Germinal center (tissue), 1 donor: ENCODE measurements around the gene GOLGA3.

Experiments used
- DNase-seq: peaks from one replicate; pipeline ENCODE4 v3.0.0; 2012; ENCODE audit warnings: mixed read lengths, low spot score

GOLGA3 gene

DNA sequence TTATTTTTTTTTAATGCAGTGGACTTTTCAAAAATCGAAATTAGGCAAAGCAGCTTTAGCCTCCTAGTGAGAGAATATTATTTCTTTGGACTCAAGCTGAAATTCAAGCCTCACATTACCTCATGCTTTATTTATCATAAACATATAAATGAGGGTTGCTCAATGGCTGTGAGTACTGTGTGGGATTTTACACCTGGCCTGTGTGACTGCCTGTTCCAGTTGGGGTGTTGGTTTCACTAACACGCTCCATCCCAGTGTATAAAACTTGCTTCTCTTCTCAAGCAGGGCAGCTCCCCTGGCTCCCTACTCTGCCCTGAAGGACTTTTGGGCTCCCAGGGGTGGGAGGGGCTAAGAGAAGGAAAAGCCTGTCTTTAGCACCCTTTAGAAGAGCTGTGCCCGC is 82.1 kb downstream of the GOLGA3 start:
- DNase-seq, result no peak

DNA sequence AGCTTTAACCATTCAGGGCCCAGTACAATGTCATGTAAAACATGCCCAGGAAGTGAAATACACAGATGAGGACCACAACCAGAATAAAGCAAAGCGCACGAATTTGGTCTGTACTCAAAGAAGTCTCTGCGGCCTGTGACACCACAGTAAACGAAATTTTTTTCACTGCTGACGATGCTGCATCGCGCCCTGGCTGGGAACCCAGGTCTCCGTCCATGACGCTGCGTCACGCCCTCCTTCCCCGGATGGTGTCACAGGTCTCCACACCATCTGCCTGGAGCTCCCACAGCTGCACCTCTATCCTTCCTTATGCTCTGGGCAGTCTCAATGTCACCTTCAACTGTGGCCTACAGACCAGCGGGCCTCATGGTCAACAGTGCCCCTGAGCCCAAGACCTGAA is 84.8 kb downstream of the GOLGA3 start:
- DNase-seq, result no peak

DNA sequence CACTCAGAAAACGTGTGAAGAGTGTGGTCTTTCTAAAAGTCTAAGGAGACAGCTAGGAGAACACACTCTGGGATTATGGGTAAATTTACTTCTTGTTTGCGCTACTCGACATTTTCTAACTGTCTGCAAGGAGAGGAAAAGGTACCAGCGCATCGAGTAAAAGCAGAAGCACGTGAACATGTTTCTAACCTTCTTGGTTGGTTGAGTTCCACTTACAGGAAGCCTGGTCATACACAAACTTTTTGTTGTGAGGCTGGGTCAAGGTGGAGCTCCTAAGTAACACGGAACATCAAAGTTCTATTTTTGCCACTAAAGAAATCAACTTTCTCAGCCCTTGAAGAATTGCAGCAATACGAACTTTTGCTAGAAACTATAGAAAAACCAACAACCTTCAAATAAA is 87.0 kb downstream of the GOLGA3 start:
- DNase-seq, result no peak

DNA sequence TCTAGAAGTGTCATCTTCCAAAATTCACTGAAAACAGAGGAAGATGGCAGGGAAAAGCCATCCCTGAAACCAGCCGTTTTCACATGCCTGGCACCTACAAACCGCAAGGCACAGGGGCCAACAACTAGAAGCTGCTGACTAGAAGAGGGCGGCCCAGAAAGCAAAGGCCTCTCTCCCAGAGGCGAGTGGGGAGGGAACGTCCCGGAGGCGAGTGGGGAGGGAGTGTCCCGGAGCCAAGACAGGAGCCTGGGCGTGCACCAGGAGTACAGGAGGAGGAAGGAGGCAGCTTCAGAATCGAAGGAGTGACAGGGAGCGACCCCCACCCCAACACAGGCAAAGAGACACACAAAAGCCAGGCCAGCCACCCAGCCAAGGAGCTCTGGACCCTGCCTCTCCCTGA is 88.0 kb downstream of the GOLGA3 start:
- no peak for DNase-seq

DNA sequence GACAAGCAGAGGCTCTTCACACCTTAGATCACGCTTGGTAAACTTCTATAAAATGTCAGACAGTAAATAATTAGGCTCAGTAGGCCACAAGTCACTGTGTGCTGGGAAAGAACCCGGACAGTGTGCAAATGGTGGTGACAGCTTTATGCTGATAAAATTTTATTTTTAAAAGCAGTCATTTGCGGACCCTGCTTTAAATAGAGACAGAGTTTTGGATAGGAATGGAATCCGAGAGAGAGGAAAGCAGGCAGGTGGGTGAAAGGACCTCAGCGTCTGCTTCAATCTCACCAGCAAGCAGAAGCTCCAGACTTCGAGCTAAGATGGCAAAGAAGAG is 88.4 kb downstream of the GOLGA3 start:
- DNase-seq, result no peak

DNA sequence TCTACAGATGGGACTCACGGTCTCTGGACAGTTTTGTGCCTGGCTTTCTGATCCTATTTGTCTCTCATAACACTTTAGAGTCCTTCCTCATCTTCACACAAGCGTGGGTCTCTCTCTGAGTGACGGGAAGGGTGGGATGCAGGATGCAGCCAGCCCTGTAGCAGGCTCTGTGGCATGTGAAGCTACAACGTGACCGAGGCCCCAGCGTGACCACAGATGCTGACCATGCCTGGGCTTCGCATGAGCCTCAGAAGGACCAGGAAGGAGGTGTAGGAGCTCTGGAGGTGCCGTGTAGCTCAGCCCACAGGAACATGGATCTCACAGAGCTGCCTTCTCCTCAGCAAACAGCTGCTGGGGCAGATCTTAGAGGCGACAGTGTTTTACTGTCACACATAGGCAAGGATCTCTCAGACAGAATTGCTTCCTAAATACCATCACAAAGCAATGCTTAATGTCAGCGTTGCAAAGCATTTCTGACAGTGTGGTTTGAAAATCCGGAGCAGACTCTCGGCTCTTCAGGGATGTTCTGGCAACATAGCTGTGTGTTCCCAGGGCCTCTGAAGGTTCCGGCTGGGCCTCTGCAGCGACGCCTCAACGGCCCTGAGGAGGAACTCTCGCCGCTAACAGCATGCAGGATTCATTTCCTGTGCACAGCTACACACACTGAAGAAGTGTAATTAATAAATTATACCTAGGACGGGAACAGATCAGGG is 88.9 kb downstream of the GOLGA3 start:
- no peak for DNase-seq

DNA sequence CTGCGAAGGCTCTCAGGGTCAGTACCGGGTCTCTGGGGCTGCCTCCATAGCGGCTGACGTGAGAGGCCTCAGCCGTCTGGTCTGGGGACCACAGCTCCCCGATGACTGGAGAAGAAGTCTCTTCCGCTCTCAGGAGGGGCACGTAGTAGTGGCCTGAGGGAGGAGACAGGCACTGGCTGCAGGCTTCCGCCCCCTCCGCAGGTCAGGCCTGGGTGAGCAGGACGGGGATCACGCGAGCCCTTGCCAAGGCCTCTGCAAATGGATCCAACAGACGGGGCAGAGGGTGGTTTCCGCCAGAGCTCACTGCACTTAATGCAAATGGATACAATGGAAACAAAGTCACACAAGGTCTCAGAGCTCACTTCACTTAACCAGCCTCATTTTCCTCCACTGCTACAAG is 91.8 kb downstream of the GOLGA3 start:
- DNase-seq, result no peak

DNA sequence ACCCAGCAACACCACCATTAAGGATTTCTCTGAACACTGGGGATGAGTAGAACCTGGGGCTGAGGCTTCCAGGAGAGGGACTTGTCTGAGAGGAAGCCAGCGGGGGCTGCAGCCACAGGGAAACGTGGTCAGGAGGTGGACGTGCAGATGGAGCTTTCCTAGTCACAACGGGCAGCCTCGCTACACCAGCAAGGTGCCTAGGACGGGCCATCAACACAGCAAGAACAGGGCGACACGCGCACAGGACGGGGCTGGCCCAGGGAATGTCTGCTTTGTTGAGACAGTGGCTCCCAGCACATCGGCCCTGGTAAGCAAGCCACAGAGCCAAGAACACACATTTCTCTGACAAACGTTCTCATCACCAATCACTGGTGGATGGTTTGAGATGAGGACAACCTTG is 92.3 kb downstream of the GOLGA3 start:
- no peak for DNase-seq

DNA sequence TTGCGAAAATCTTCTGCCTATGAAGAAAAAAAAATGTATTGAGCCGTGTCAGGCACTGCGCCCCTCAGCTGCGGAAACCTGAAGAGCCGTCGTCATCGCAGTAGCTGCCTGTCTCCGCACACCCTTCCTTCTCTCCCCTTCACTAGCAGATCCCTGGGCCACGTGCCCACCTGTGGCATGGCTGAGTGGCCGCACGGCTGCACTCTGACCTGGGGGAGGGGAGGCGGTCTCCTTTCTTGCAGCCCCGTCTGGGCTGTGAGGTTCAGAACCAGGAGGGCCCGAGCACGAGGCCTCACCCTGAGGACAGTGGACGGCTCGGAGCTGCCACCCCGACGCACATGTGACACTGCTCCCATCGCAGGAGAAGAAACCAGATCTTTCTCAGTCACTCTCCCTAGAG is 93.2 kb downstream of the GOLGA3 start:
- no peak for DNase-seq

DNA sequence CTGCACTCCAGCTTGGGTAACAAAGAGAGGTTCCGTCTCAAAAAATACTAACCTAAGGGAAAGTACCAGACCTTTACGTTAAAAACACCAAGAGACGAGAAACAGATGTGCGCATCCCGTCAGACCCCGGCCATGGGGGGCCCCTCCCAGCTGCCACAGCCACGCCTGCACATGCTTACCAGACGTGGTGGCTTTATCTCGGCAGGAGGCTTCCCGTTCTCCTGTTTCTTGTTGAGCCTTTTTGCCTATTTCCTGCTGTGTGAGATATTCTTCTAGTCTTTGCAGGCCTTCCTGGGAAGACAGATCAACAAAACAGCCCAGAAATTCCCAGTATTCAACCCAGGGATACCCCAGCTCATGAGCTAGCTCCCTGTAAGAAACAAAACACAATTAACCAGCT is 94.5 kb downstream of the GOLGA3 start:
- DNase-seq, result no peak

DNA sequence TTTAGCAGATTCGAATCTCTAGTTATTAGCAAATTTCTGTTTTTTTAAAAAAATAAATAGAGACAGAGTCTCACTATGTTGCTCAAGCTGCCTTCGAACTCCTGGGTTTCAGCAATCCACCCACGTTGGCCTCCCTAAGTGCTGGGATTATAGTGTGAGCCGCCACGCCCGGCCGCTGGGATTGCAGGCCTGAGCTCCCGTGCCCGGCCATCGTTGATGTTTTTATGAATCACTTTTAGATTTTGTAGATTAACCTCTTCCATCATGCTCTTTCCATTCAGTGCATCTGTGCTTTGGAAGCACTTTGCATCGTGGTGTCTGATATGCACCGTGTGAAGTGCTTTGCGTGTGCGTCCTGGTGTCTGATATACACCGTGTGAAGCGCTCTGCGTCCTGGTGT is 97.1 kb downstream of the GOLGA3 start:
- DNase-seq, result no peak

DNA sequence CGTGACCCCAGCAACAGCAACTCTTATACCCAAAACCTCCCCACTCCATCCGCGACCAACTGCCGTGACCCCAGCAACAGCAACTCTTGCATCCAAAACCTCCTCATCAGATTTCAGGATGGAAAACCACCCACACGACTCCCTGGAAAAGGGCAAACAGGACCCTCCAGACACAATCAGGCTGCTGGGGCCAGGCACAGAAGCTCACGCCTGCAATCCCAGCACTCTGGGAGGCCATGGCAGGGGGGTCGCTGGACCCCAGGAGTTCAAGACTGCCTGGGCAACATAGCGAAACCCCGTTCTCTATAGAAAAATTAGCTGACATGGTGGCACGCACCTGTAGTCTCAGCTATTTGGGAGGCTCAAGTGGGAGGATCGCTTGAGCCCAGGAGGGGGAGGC is 98.3 kb downstream of the GOLGA3 start:
- DNase-seq, result no peak

DNA sequence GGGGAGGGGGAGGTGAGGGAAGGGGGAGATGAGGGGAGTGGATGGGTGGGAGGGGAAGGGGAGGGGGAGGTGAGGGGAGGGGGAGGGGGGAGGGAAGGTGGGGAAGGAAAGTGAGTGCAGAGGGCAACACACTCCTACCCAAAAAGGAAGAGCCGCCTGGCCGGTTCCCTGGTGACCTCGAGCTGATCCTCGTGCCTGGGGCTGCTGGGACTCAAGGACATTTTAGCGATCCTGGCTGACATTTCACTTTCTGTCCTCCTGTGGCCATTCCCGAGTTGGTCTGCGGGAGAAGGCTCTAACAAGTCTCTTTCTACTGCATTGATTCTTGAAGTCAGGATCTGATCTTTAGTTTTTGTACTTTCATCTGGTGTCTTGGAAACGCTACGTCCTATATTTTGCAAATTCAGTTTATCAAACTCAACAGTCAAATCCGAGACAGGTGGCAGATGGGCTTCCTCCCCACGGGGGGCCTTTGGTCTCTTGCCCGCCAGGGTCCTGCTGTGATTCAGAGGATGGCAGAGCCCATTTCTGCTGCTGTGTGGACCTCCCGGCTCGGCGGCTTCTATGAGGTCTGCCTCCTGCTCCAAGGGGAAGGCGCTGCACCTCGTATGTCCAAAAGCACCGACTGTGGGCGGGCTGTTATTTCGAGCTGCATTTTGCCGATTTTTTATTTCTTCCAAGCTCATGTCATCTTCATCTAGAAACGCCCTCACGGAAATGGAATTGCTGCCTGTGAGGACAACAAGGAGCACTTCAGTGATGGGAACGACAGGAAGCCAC is 98.9 kb downstream of the GOLGA3 start:
- DNase-seq, result no peak

DNA sequence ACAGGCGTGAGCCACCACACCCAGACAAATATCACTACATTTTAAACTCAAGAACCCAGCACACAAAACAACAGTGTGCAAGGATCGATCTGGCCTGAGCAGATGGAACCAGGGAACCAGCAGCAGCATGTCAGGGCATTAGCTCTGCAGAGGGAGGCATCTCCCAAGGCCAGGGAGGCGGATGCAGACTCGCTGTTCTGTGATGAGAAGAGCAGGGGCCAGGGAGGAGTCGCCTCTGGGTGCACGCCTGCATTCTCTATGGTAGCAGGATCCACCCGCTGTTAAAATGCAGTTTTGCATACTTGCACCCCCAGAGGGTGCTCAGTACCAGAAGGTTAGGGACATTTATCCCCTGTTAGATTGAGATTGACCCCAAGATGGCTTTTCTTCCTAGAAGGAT is 100.2 kb downstream of the GOLGA3 start:
- DNase-seq, result no peak

DNA sequence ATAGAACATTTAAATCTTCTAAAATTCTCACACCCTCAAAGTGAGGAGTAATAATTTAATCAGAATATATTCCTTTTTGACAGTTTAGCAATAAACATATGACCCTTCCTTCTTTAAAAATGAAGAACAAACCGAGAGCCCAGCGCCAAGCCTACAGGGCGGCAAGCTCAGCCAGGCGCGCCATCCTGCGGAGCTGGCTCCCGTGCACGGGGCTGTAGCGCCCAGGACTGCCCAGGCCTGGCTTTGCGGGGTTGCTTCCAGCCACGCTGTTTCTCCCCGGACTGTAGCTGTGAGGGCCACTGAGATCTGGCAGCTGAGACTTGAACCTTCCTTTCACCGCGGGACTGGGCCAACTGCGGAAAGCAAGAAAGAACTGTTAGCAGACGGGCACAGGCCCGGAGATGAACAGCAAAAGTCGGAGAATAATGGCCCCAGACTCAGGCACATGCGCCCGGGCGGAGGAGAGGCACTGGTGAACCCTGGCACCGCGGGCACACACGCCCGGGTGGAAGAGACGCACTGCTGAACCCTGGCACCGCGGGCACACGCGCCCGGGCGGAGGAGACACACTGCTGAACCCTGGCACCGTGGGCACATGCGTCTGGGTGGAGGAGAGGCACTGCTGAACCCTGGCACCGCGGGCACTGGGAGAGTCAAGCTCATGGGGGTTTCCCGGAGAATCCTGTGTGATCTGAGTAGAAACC is 101.4 kb downstream of the GOLGA3 start:
- no peak for DNase-seq

DNA sequence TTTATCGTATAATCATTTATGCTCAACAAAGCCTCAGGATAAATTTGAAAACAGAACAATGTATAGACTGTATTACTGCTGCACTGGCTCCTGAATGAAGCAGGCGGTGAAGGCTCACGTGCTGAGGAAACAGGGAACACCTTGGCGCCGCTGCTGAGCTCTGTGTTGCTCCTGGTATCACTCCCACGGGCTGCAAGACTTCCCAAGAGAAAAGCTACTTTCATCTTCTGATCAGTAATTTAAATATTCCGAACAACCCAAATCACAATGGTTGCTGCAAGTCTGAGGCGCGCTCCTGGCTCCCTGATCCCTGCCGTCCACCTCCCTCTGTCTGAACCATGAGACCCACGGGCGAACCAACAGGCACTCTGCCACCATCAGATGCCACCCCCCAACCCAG is 102.3 kb downstream of the GOLGA3 start:
- DNase-seq, result no peak

DNA sequence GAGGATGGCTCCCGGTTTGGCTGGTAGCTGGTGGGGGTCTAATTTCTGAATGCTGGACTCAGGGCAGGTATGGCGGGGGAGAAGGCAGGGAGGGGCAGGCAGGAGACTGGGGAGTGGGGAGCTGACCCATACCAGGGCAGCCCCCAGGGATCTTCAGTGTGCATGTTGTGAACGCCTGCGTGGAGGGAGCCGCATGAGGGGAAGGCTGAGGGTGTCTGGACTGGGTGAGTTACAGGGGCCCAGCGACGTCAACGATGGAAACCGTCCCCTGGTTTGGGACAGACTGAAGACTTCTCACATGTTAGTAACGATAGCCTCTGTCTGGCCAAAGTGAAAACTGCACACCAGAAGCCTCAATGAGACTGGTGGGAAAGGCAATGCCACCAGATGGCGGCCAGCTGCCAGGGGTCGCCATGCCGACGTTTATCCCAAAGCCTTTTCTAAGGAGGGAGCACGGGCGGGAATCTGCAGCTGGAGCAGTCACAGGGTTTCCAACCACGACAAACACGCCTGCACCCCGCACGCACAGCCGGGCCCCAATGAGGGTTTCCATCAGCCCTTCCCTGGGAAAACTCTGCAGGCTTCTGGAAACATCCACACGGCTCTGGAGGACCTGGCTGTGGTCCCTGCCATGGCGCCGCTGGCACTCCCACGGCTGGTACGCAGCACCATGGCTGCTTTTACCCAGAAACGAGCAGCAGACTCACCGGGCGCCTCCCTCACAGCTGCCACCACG is 104.0 kb downstream of the GOLGA3 start:
- no peak for DNase-seq

DNA sequence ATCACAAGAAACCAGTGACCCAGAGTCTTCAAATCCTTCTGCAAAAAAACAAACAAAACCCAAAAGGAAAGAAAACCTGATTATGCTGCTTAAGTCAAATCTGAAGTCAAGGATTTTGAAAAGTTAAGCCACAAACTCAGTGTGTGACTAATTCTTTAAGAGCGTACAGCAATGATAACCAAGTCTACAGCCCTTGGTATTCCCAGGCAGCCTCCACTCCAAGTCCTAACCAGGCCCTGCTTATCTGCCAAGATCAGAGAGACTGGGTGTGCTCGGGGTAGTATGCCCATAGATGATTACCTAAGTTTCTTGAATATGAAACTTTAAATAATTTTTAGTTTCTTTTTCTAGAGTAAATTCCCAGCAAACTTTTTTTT is 104.9 kb downstream of the GOLGA3 start:
- no peak for DNase-seq

DNA sequence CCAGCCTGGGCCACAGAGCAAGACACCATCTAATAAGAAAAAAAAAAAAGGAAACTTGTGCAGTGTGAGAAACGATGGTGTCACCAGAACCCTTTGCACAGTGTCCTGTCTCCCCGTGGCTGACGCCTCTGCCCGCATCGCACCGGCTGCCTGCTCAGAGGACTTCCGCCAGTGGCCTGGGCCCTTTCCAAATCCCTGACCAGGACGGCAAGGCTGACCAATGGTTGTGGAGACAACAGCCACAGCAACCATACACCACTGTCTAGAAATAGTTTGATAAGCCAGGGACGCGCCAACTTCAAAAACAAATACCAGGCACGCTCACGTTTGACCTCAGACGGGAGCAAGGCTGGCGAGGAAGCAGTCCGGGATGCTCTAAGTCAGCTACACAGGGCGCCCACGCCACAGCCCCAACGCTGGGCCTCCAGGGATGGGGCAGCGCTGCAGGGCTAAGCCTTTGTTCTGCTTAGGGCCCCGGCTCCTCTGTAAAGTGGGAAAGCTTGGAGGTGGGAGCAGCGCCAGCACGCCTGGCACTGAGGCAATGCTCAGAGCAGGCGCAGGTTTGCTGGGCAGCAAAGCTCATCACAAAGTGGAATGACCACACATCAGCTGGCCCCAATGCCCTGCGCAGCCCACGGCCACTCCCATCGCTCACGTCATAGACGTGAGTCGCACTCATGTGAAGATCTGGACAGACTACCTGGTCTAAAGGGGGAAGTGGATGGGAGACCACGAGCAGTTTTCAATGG is 105.5 kb downstream of the GOLGA3 start:
- no peak for DNase-seq

DNA sequence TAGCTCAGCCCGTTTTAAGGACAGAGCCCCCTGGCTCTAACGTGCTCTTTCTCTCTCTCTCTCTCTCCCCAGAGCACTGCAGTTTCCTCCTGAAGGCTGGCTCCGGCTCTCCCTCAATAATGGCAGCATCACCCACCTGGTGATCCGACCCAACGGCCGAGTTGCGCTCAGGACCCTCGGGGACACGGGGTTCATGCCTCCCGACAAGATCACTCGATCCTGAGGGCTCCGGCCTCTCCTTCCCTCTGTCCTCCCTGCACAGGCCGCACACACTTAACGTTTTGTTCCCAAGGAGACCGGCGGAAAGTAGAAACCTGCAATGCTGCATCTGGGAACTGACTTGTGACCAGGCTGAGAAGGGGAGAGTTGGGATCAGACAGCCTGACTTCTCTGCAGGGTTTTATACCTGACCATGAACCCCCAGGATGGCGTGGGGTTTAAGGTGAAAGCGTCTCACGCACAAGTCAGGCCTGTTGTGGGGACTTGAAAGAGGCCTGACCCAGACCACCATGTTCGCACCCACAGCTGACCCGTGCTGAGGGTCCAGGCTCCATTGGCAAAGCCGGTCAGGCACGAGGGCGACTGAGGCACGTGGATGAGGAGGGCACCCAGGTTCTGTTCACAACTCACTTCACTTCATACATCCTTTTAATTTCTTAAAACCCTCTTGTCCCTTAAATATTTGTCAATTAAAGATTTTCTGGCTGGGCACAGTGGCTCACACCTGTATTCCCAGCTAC is 107.9 kb downstream of the GOLGA3 start:
- no peak for DNase-seq

DNA sequence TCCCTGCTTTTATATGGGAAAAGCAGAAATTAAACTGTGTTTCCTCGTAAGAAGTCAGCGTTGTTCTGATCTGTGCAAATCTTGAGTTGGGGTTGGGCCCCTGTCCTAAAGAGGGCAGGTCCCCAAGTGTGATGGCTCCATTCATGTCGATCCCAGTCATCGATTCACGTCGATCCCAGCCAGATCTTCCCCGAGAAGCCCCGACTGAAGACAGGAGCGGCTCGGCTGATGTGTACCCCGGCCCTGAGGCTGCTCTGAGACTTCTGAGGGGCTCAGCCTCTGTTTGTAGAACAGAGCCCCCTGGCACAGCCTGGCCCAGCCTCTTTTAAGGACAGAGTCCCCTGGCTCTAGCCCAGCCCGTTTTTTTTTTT is 108.7 kb downstream of the GOLGA3 start:
- no peak for DNase-seq
